Brain pericyte (primary cell): ENCODE data around the gene PDE4D.
"Not testable (repeated sequence)": the region's sequence is repeated elsewhere in the genome, so short reads cannot be mapped to it uniquely, and the experiment has no call there.

Experiments used
- DNase-seq: peaks from one replicate; pipeline ENCODE4 v3.0.0-alpha.2; 2012; ENCODE audit warnings: low read depth, low spot score

PDE4D gene

GRCh38 chr5:59799668-59800346, 93.7 kb downstream of the PDE4D start:
- no peak for DNase-seq

GRCh38 chr5:59798862-59799667, 94.5 kb downstream of the PDE4D start:
- DNase-seq = no peak

GRCh38 chr5:59795141-59795540, 98.4 kb downstream of the PDE4D start:
- DNase-seq = no peak

- peak; percentile 71 for DNase-seq
Observed at GRCh38 chr5:59792983-59793585, 100.4 kb downstream of the PDE4D start.

GRCh38 chr5:59791617-59792016, 101.9 kb downstream of the PDE4D start:
- no peak for DNase-seq

- no peak for DNase-seq
Observed at GRCh38 chr5:59790776-59791475, 102.6 kb downstream of the PDE4D start.

GRCh38 chr5:59790376-59790775, 103.2 kb downstream of the PDE4D start:
- no peak for DNase-seq

GRCh38 chr5:59789894-59790293, 103.6 kb downstream of the PDE4D start:
- no peak for DNase-seq

- no peak for DNase-seq
Observed at GRCh38 chr5:59789197-59789596, 104.3 kb downstream of the PDE4D start.

GRCh38 chr5:59786334-59786805, 107.2 kb downstream of the PDE4D start:
- DNase-seq = no peak

GRCh38 chr5:59785676-59786333, 107.7 kb downstream of the PDE4D start:
- DNase-seq = no peak

- not testable (repeated sequence) for DNase-seq
Observed at GRCh38 chr5:59784708-59785107, 108.8 kb downstream of the PDE4D start.

GRCh38 chr5:59783264-59783663, 110.3 kb downstream of the PDE4D start:
- no peak for DNase-seq

GRCh38 chr5:59782856-59783255, 110.7 kb downstream of the PDE4D start:
- DNase-seq = no peak

GRCh38 chr5:59779453-59779852, 114.1 kb downstream of the PDE4D start:
- no peak for DNase-seq

GRCh38 chr5:59777028-59777427, 116.5 kb downstream of the PDE4D start:
- DNase-seq = no peak

- DNase-seq = no peak
Observed at GRCh38 chr5:59773294-59773693, 120.2 kb downstream of the PDE4D start.

GRCh38 chr5:59772757-59773156, 120.8 kb downstream of the PDE4D start:
- no peak for DNase-seq

GRCh38 chr5:59772206-59772605, 121.3 kb downstream of the PDE4D start:
- DNase-seq = no peak

GRCh38 chr5:59770953-59771352, 122.6 kb downstream of the PDE4D start:
- no peak for DNase-seq

- no peak for DNase-seq
Observed at GRCh38 chr5:59769832-59770231, 123.7 kb downstream of the PDE4D start.

GRCh38 chr5:59769041-59769360, 124.5 kb downstream of the PDE4D start:
- no peak for DNase-seq
